ENCODE results near the gene GLOD5. TPM values are rescaled to one million over a fixed set of nuclear protein-coding genes. Genes with fewer than 3 reads are reported as not detected.

Gene GLOD5
- total RNA-seq, 6 experiments from 2014 or later: not detected

- no peak for TF ChIP-seq CTCF (IDR thresholded peaks at IDR 0.05)
- Mint-ChIP-seq H3K27me3 (ENCODE audit: insufficient read depth) (peaks cover 9% of the 10 kb centered on the region), H3K4me3 (no peak overlapping the region), H3K9me3 (no peaks in the 10 kb centered on the region), H3K27ac (no peak overlapping the region), H3K4me1 (ENCODE audit: low read depth) (peaks cover 22% of the 10 kb centered on the region), H3K36me3 (ENCODE audit: low read depth) (no peaks in the 10 kb centered on the region)
- no peak for DNase-seq
These were observed 45.6 kb upstream of the GLOD5 start for GRCh38 chrX:48715876-48716502.

DNA sequence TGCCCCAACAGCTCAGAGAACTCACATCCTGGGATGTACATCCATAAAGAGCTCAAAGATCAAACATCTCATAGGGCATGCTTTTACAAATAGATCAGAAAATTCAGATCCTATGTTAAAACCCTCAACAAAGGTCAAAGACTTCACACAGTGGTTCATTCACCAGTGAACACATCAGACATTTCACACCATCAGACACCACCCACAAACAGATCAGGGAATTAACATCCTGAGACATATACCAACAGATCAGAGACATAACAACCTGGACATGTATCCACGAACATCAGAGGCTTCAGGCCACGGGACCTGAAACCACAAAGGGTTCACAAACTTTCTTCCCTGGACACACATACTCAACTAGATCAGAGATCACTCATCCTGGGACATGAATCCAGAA is 41.6 kb upstream of the GLOD5 start:
- Mint-ChIP-seq H3K36me3 (ENCODE audit: low read depth) (no peaks in the 10 kb centered on the region), H3K27me3 (ENCODE audit: insufficient read depth) (peaks cover 4% of the 10 kb centered on the region; the same call in 1 of the 2 replicates), H3K4me1 (ENCODE audit: low read depth) (peaks cover 12% of the 10 kb centered on the region), H3K9me3 (no peaks in the 10 kb centered on the region), H3K4me3 (no peak overlapping the region), H3K27ac (no peak overlapping the region)
- TF ChIP-seq CTCF (IDR thresholded peaks at IDR 0.05): no peak
- DNase-seq: no peak

- no peak for DNase-seq
- Mint-ChIP-seq H3K9me3 (no peaks in the 10 kb centered on the region), H3K36me3 (ENCODE audit: low read depth) (no peaks in the 10 kb centered on the region)
These were observed 40.8 kb upstream of the GLOD5 start for GRCh38 chrX:48720577-48721250.

GRCh38 chrX:48721916-48722315 is 39.6 kb upstream of the GLOD5 start:
- H3K4me1 Mint-ChIP-seq (ENCODE audit: low read depth): no peaks in the 10 kb centered on the region
- peaks cover 4% of the 10 kb centered on the region for H3K27me3 Mint-ChIP-seq (ENCODE audit: insufficient read depth)
- H3K9me3 Mint-ChIP-seq: no peaks in the 10 kb centered on the region
- H3K27ac Mint-ChIP-seq: no peak overlapping the region
- no peak for DNase-seq
- H3K36me3 Mint-ChIP-seq (ENCODE audit: low read depth): no peaks in the 10 kb centered on the region
- no peak overlapping the region for H3K4me3 Mint-ChIP-seq
- TF ChIP-seq CTCF (IDR thresholded peaks at IDR 0.05): no peak

More at GRCh38 chrX:48720577-48721250, 40.8 kb upstream of the GLOD5 start:
- Mint-ChIP-seq H3K4me3 (no peak overlapping the region), H3K4me1 (ENCODE audit: low read depth) (peaks cover 5% of the 10 kb centered on the region), H3K27me3 (ENCODE audit: insufficient read depth) (peaks cover 4% of the 10 kb centered on the region; the same call in 1 of the 2 replicates), H3K27ac (no peak overlapping the region)
- TF ChIP-seq CTCF (IDR thresholded peaks at IDR 0.05): no peak

- Mint-ChIP-seq H3K27ac (no peak overlapping the region), H3K4me1 (ENCODE audit: low read depth) (no peaks in the 10 kb centered on the region), H3K27me3 (ENCODE audit: insufficient read depth) (peaks cover 2% of the 10 kb centered on the region; the same call in 1 of the 2 replicates), H3K36me3 (ENCODE audit: low read depth) (no peaks in the 10 kb centered on the region), H3K9me3 (no peaks in the 10 kb centered on the region), H3K4me3 (no peak overlapping the region)
- no peak for TF ChIP-seq CTCF (IDR thresholded peaks at IDR 0.05)
- no peak for DNase-seq
These were observed 35.0 kb upstream of the GLOD5 start for GRCh38 chrX:48726596-48726995.
